ENCODE results near the gene PROS1. TPM values are rescaled to one million over a fixed set of nuclear protein-coding genes. Genes with fewer than 3 reads are reported as not detected.

PROS1 gene
- total RNA-seq, 1 experiment from 2014 or later, result 1.3 TPM

GRCh38 chr3:93911206-93911605 lies 62.5 kb downstream of the PROS1 start:
- Histone ChIP-seq H3T11ph (ENCODE audit: low read length) (no peak overlapping the region), H3K23ac (ENCODE audit: insufficient read length, low read depth, low read length) (no peak overlapping the region), H3K56ac (ENCODE audit: insufficient read length, low read depth, low read length) (no peak overlapping the region), H2BK120ac (ENCODE audit: low read depth, low read length, poor library complexity, severe bottlenecking) (no peak overlapping the region), H3K27ac (ENCODE audit: insufficient read length, low read depth, low read length) (no peak overlapping the region), H3K79me2 (ENCODE audit: insufficient read depth, low read length) (no peaks in the 10 kb centered on the region), H3K9ac (ENCODE audit: extremely low read depth, insufficient read length, low read length) (no peak overlapping the region), H3K79me1 (ENCODE audit: insufficient read depth, low read depth, low read length, poor library complexity, severe bottlenecking) (no peaks in the 10 kb centered on the region), H2BK20ac (ENCODE audit: low read depth, low read length, poor library complexity, severe bottlenecking) (no peak overlapping the region), H4K5ac (ENCODE audit: insufficient read length, low read depth, low read length) (no peak overlapping the region), H4K8ac (replicated peaks; ENCODE audit: insufficient read length, low read depth, low read length) (no peak overlapping the region), H2BK5ac (ENCODE audit: insufficient read length, low read length) (no peak overlapping the region), H2AFZ (ENCODE audit: low read length) (no peak overlapping the region), H3K9me3 (ENCODE audit: control insufficient read depth, low read depth, low read length) (peaks cover 46% of the 10 kb centered on the region), H3K4me2 (ENCODE audit: insufficient read depth, insufficient read length, low read length) (no peak overlapping the region), H3K27me3 (ENCODE audit: insufficient read depth, low read length) (no peaks in the 10 kb centered on the region), H3K23me2 (ENCODE audit: insufficient read length, low read depth, low read length, poor library complexity, severe bottlenecking) (no peaks in the 10 kb centered on the region), H2AK5ac (ENCODE audit: insufficient read length, low read length) (no peak overlapping the region), H2BK15ac (ENCODE audit: low read depth, low read length) (no peak overlapping the region), H4K20me1 (ENCODE audit: control insufficient read depth, insufficient read depth, insufficient read length) (no peaks in the 10 kb centered on the region), H2BK12ac (ENCODE audit: insufficient read length, low read depth, low read length) (no peak overlapping the region), H3K4ac (ENCODE audit: low read depth, low read length) (no peak overlapping the region), H3K4me1 (ENCODE audit: insufficient read depth, low read length) (no peaks in the 10 kb centered on the region), H3K18ac (ENCODE audit: insufficient read length, low read depth, low read length) (no peak overlapping the region), H3K14ac (ENCODE audit: insufficient read depth, low read length) (no peak overlapping the region), H4K91ac (ENCODE audit: insufficient read length, low read depth, low read length) (no peak overlapping the region)
- Mint-ChIP-seq H3K27me3 (ENCODE audit: low read depth) (peaks cover 3% of the 10 kb centered on the region; the same call in 1 of the 2 replicates), H3K4me1 (no peaks in the 10 kb centered on the region), H3K4me3 (no peak overlapping the region), H3K27ac (no peak overlapping the region), H3K36me3 (ENCODE audit: insufficient read depth in 1 of 3, low read depth in 3 of 3) (peaks cover 0 to 6% (median 4%) of the 10 kb centered on the region in 3 experiments; a peak in 5 of 7 replicates), H3K9me3 (peaks cover 81 to 90% of the 10 kb centered on the region in 2 experiments)
- DNase-seq, result no peak
- TF ChIP-seq, protein P1, sequence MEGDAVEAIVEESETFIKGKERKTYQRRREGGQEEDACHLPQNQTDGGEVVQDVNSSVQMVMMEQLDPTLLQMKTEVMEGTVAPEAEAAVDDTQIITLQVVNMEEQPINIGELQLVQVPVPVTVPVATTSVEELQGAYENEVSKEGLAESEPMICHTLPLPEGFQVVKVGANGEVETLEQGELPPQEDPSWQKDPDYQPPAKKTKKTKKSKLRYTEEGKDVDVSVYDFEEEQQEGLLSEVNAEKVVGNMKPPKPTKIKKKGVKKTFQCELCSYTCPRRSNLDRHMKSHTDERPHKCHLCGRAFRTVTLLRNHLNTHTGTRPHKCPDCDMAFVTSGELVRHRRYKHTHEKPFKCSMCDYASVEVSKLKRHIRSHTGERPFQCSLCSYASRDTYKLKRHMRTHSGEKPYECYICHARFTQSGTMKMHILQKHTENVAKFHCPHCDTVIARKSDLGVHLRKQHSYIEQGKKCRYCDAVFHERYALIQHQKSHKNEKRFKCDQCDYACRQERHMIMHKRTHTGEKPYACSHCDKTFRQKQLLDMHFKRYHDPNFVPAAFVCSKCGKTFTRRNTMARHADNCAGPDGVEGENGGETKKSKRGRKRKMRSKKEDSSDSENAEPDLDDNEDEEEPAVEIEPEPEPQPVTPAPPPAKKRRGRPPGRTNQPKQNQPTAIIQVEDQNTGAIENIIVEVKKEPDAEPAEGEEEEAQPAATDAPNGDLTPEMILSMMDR (conservative IDR thresholded peaks at IDR 0.05), result no peak
- WGBS (ENCODE audit: extremely low coverage, insufficient read length, low lambda C conversion rate), result no CpG with 5 or more reads among the region's 2 CpGs

Measured in H9 (cell line).